Prostate gland (tissue), 2 donors: ENCODE measurements around the gene RAB40C. TPM values are rescaled to one million over a fixed set of nuclear protein-coding genes. Genes with fewer than 3 reads are reported as not detected.
A peak's percentile ranks its signal among the peaks of the same experiment; 100 is the strongest.

Experiments used
- DNase-seq: peaks from one replicate; pipeline ENCODE4 v3.0.0-alpha.2; 2019; ENCODE audit warnings: low spot score
- H3K27ac ChIP-seq, 2 donors: fragments of 200-600 bp; sonication (generic); 2 replicates each; pipeline ENCODE4 v1.5.1; 2017 to 2019
- H3K27me3 ChIP-seq: fragments of 200-600 bp; sonication (generic); replicated peaks from 2 replicates; pipeline ENCODE4 v1.5.1; 2019; ENCODE audit not compliant: insufficient read depth
- H3K36me3 ChIP-seq, 2 donors: fragments of 200-600 bp; sonication (generic); 1 replicate in 1 of 2; 2 replicates in 1 of 2; pipeline versions ENCODE4 v1.5.1 to v1.8.1; 2017 to 2019
- H3K4me1 ChIP-seq: fragments of 200-600 bp; sonication (generic); replicated peaks from 2 replicates; pipeline ENCODE4 v1.5.1; 2019
- H3K4me3 ChIP-seq, 2 donors: fragments of 200-600 bp; sonication (generic); 2 replicates each; pipeline ENCODE4 v1.5.1; 2017 to 2019
- H3K9me3 ChIP-seq: fragments of 200-600 bp; sonication (generic); 2 replicates; pipeline ENCODE4 v1.5.1; 2017
- POLR2A ChIP-seq: fragments of 450-650 bp; IDR thresholded peaks from one replicate; pipeline ENCODE4 v1.6.1; 2016; ENCODE audit warnings: antibody characterized with exemption, mild to moderate bottlenecking
- POLR2AphosphoS5 ChIP-seq: sonication (generic); formaldehyde crosslinking; IDR thresholded peaks from one replicate; pipeline ENCODE4 v1.6.1; 2017; ENCODE audit warnings: antibody characterized with exemption
- WGBS: methylation state at CpG from one replicate; pipeline ENCODE4 v1.1.5; 2018; 5-methylcytosine and 5-hydroxymethylcytosine counted together
- intact Hi-C: fragments of 100-400 bp; cut with DNase I; formaldehyde crosslinking; loops from one replicate; pipeline ENCODE4 v1.14.2; 2022
- total RNA-seq, 2 donors: library from RNA; depleted of rRNA; stranded (reverse); fragments of >200 nt; gene quantifications; one replicate each; pipeline ENCODE4 v1.1.0, GENCODE V29; 2016
- TF ChIP-seq, protein P1 (sequence below), 4 experiments: fragments of 200-600 bp in 2 of 4; fragments of 450-650 bp in 2 of 4; sonication (generic) in 2 of 4; IDR thresholded peaks; 1 replicate in 3 of 4; 2 replicates in 1 of 4; pipeline ENCODE4 v1.5.1; 2016 to 2019; ENCODE audit warnings: antibody characterized with exemption in 4 of 4, mild to moderate bottlenecking in 2 of 4, moderate library complexity in 2 of 4

RAB40C gene
- total RNA-seq, 2 donors from 2014 or later = 41.8 to 68.0 TPM

DNA sequence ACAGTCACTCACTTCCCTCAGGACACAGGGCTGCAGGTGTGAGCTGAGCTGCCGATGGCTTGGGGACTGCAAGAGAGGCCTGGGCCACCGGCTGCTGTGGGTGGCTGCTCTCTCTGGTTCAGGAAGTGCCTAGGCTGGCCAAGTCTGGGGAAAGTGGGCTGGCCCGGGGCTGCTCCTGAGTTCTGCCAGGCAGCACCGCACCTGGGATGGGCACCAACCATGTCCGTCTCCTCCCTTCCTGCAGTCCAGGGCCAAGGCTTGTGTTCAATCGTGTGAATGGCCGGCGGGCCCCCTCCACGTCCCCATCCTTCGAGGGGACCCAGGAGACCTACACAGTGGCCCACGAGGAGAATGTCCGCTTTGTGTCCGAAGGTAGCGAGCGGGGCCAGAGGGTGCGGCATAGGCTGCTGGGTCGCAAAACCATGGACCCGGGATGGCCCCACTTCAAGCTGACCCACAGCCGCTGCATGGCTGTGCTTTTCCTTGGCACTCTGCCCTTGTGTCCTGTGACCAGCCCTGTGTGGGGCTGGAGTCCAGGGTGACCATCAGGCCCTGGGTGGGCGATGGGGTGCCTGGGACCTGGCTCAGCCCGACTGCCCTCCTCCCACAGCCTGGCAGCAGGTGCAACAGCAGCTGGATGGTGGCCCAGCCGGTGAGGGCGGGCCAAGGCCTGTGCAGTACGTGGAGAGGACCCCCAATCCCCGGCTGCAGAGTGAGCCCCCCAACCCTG, 57.5 kb downstream of the RAB40C start:
- Histone ChIP-seq H3K27me3 (no peaks in the 10 kb centered on the region), H3K4me1 (peaks cover 24% of the 10 kb centered on the region), H3K36me3 (no peaks in the 10 kb centered on the region), H3K9me3 (no peaks in the 10 kb centered on the region), H3K4me3 (no peak overlapping the region), H3K27ac (peak overlapping the region in 1 of 2 donors; percentile 74)
- intact Hi-C loops = no loop called here
- DNase-seq = no peak
- TF ChIP-seq, protein P1, sequence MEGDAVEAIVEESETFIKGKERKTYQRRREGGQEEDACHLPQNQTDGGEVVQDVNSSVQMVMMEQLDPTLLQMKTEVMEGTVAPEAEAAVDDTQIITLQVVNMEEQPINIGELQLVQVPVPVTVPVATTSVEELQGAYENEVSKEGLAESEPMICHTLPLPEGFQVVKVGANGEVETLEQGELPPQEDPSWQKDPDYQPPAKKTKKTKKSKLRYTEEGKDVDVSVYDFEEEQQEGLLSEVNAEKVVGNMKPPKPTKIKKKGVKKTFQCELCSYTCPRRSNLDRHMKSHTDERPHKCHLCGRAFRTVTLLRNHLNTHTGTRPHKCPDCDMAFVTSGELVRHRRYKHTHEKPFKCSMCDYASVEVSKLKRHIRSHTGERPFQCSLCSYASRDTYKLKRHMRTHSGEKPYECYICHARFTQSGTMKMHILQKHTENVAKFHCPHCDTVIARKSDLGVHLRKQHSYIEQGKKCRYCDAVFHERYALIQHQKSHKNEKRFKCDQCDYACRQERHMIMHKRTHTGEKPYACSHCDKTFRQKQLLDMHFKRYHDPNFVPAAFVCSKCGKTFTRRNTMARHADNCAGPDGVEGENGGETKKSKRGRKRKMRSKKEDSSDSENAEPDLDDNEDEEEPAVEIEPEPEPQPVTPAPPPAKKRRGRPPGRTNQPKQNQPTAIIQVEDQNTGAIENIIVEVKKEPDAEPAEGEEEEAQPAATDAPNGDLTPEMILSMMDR (IDR thresholded peaks at IDR 0.05) = no peak
- no peak for TF ChIP-seq POLR2AphosphoS5
- TF ChIP-seq POLR2A = no peak
- 81% methylated on average over 19 of the region's 25 CpGs for WGBS

DNA sequence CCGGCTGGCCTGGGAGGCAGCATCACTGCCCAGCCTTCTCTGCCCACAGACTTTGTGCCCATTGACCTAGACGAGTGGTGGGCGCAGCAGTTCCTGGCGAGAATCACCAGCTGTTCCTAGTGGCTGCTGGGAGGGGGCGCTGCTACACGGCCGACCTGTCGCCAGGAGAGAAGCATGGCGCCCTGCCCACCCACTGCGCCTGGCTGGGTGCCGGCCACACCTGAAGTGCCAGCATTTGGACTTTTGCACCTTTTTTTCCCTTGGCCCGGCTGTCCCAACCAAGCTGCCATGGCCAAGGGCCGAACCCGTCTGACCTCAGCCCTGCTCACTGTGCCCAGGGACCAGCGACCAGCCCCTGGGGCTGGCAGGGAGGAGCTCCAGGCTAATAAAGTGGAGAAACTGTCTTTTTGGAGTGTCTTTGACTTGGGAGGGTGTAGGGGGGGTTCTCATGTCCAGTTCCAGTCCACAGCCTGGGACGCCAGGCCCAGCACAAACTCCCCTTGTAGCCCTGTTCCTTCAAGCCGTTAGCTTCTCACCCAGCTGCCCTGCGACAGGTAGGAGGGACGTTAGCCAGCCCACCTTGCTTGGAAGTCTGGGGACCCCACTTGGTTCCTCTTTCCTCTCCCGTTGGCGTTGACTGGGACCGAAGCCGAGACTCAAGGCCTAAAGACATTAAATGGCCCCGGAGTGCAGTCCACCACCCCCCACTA, 58.4 kb downstream of the RAB40C start:
- intact Hi-C loops = no loop called here
- peak; percentile 38 for DNase-seq

DNA sequence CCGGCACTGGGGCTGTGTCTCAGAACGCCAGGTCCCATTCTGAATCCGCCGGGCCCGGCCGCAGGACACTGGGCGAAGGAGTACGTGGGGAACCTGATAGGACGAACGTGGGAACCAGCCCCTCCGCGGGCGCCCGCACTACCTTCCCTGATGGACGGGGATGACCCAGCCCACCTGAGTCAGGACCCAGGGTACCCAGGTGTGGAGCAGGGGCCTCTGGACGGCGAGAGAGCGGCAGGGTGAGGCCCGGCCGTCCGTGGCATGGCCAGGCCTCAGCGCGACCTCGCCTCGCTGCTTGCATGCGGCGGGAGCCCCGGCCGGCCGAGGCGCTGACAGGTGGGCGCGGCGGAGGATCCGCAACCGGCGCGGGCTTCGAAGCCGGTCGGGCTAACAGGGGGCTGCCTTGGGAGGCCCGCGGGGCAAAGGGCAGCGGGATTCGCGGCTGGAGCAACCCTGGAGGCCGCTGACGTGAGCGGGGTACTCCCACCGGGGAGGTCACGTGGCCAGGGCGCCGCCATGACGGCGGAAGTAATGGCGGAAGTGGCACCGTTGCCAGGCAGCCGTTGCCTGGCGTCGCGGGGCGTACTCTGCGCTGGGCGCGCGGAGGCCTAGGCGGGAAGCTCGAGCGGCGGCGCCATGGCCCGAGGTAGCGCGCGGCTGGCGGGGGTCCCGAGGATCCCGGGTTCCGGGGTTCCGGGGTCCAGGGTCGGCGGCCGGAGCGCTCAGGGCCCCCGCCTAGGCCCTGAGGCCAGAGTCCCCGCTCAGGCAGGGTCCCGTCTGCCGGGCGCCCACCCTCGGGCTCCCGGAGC, 59.1 kb downstream of the RAB40C start, which contains the start of gene WDR90:
WDR90 (plus strand) TSS at position 585 of the 809 bp plus-strand sequence; CDS start at position 637, 52 bp downstream.
- Histone ChIP-seq H3K36me3 (no peaks in the 10 kb centered on the region), H3K27ac (peak within 1 kb of the TSS; percentile 74 to 89), H3K27me3 (no peaks in the 10 kb centered on the region), H3K4me1 (peaks cover 18% of the 10 kb centered on the region), H3K9me3 (no peaks in the 10 kb centered on the region), H3K4me3 (peak within 1 kb of the TSS; percentile 52 to 77)
- WGBS = under 1% methylated on average over 69 of the region's 91 CpGs
- TF ChIP-seq POLR2A (peak; percentile 43), POLR2AphosphoS5 (peak; percentile 89)
- TF ChIP-seq, protein P1 (IDR thresholded peaks at IDR 0.05) = peak in 1 of 4 experiments; percentile 28
- peak; percentile 91 for DNase-seq
- intact Hi-C loops = no loop called here

More for the DNA sequence above, 58.4 kb downstream of the RAB40C start:
- Histone ChIP-seq H3K4me1 (peaks cover 18% of the 10 kb centered on the region), H3K27ac (peak overlapping the region; percentile 74 to 89), H3K36me3 (no peaks in the 10 kb centered on the region), H3K27me3 (no peaks in the 10 kb centered on the region), H3K9me3 (no peaks in the 10 kb centered on the region), H3K4me3 (peak overlapping the region; percentile 52 to 77)
- no peak for TF ChIP-seq POLR2A
- TF ChIP-seq, protein P1 (IDR thresholded peaks at IDR 0.05) = peak in 2 of 4 experiments; percentile 47 to 48
- 22% methylated on average over 24 of the region's 24 CpGs for WGBS

DNA sequence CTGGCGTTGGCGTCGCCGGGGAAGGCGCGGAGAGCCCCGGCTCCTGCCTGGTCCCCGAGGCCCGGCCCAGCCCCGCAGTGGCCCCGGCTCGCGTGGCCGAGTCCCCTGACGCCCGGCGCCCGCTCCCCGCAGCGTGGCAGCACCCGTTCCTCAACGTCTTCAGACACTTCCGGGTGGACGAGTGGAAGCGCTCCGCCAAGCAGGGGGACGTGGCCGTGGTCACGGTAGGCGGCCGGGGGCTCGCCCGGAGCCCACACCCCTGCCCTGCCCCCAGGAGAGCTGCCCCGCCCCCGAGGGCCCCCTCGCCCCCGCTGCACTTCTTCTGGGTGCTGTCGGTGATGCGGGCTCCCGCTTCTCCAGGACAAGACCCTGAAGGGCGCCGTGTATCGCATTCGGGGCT, 59.8 kb downstream of the RAB40C start:
- intact Hi-C loops = no loop called here

More for the DNA sequence above, 59.8 kb downstream of the RAB40C start:
- no peaks in the 10 kb centered on the region for H3K36me3 ChIP-seq
- peaks cover 18% of the 10 kb centered on the region for H3K4me1 ChIP-seq
- 1% methylated on average over 17 of the region's 44 CpGs for WGBS
- peak overlapping the region; percentile 52 to 77 for H3K4me3 ChIP-seq
- H3K27me3 ChIP-seq = no peaks in the 10 kb centered on the region
- DNase-seq = no peak
- H3K9me3 ChIP-seq = no peaks in the 10 kb centered on the region
- H3K27ac ChIP-seq = peak overlapping the region in 1 of 2 donors; percentile 89
- TF ChIP-seq, protein P1 (IDR thresholded peaks at IDR 0.05) = no peak
- TF ChIP-seq POLR2A (no peak), POLR2AphosphoS5 (no peak)
